Gastroesophageal sphincter (tissue), 4 donors: Measurements from ENCODE around the gene SPEM3. TPM values are rescaled to one million over a fixed set of nuclear protein-coding genes. Genes with fewer than 3 reads are reported as not detected.
A peak's percentile ranks its signal among the peaks of the same experiment; 100 is the strongest.

Experiments used
- ATAC-seq: fragments of 150-250 bp; one replicate; pipeline ENCODE4 v1.9.1; 2016; ENCODE audit warnings: mild to moderate bottlenecking, moderate library complexity
- H3K27ac ChIP-seq, 4 donors: fragments of 200-600 bp; sonication (generic) in 3 of 4; 1 replicate in 3 of 4; 2 replicates in 1 of 4; pipeline ENCODE4 v1.5.1; 2016 to 2019
- H3K27me3 ChIP-seq: fragments of 200-600 bp; sonication (generic); one replicate; pipeline ENCODE4 v1.5.1; 2019
- H3K36me3 ChIP-seq, 2 donors: fragments of 200-600 bp; sonication (generic); one replicate each; pipeline ENCODE4 v1.5.1; 2019; ENCODE audit warnings: control low read depth in 1 of 2
- H3K4me1 ChIP-seq, 3 donors: fragments of 200-600 bp; sonication (generic); 1 replicate in 2 of 3; 2 replicates in 1 of 3; pipeline ENCODE4 v1.5.1; 2016 to 2019; ENCODE audit warnings: control low read depth in 2 of 3
- H3K4me3 ChIP-seq, 2 donors: fragments of 200-600 bp; sonication (generic); one replicate each; pipeline ENCODE4 v1.5.1; 2019; ENCODE audit warnings: mild to moderate bottlenecking in 1 of 2, moderate library complexity in 1 of 2
- H3K9me3 ChIP-seq, 3 donors: fragments of 200-600 bp; sonication (generic); one replicate each; pipeline ENCODE4 v1.5.1; 2017 to 2019; ENCODE audit warnings: control low read depth in 2 of 3
- CTCF ChIP-seq, 4 experiments: fragments of 200-600 bp in 2 of 4; fragments of 450-650 bp in 2 of 4; sonication (generic) in 1 of 4; IDR thresholded peaks; one replicate each; pipeline ENCODE4 v1.5.1; 2017 to 2019; ENCODE audit warnings: antibody characterized with exemption in 4 of 4, mild to moderate bottlenecking in 2 of 4, moderate library complexity in 2 of 4
- EP300 ChIP-seq: sonication (generic); formaldehyde crosslinking; IDR thresholded peaks from one replicate; pipeline ENCODE4 v1.6.1; 2017; ENCODE audit warnings: antibody characterized with exemption, mild to moderate bottlenecking
- POLR2A ChIP-seq, 2 donors: fragments of 450-650 bp; IDR thresholded peaks; one replicate each; pipeline ENCODE4 v1.6.1; 2017; ENCODE audit warnings: antibody characterized with exemption in 2 of 2, mild to moderate bottlenecking in 2 of 2, moderate library complexity in 1 of 2
- POLR2AphosphoS5 ChIP-seq: sonication (generic); formaldehyde crosslinking; IDR thresholded peaks from one replicate; pipeline ENCODE4 v1.6.1; 2017; ENCODE audit warnings: antibody characterized with exemption
- WGBS, 2 donors: methylation state at CpG; one replicate each; pipeline ENCODE4 v1.1.5; 2018; ENCODE audit warnings: low coverage in 1 of 2; 5-methylcytosine and 5-hydroxymethylcytosine counted together
- total RNA-seq, 4 donors: library from RNA; depleted of rRNA; stranded (reverse); fragments of >200 nt; gene quantifications; one replicate each; pipeline ENCODE4 v1.1.0, GENCODE V29; 2016

SPEM3 gene
- total RNA-seq, 4 donors from 2014 or later: 0.08 TPM; not detected in 3

GRCh38 chr17:7475764-7476422 is 47.2 kb downstream of the SPEM3 start:
- peak; percentile 68 for ATAC-seq
- Histone ChIP-seq H3K27ac (peak overlapping the region; percentile 39 to 100 (median 100)), H3K4me3 (no peak overlapping the region), H3K36me3 (no peaks in the 10 kb centered on the region), H3K27me3 (no peaks in the 10 kb centered on the region), H3K4me1 (peaks cover 4 to 89% (median 36%) of the 10 kb centered on the region in 3 donors), H3K9me3 (no peaks in the 10 kb centered on the region)
- 15 to 40% methylated on average over 5 to 15 of the region's 15 CpGs for WGBS, 2 donors
- TF ChIP-seq POLR2AphosphoS5 (peak; percentile 61), EP300 (no peak)

- Histone ChIP-seq H3K27ac (peak overlapping the region; percentile 39 to 100 (median 100)), H3K27me3 (no peaks in the 10 kb centered on the region), H3K9me3 (no peaks in the 10 kb centered on the region), H3K4me1 (peaks cover 4 to 87% (median 36%) of the 10 kb centered on the region in 3 donors), H3K36me3 (no peaks in the 10 kb centered on the region), H3K4me3 (peak overlapping the region in 1 of 2 donors; percentile 100)
- TF ChIP-seq CTCF (IDR thresholded peaks at IDR 0.05): no peak
- TF ChIP-seq POLR2AphosphoS5: no peak
- TF ChIP-seq POLR2A (IDR thresholded peaks at IDR 0.05): no peak
- TF ChIP-seq EP300: no peak
- WGBS, 2 donors: 16 to 25% methylated on average over 2 to 3 of the region's 3 CpGs
- no peak for ATAC-seq
These were observed 47.8 kb downstream of the SPEM3 start for GRCh38 chr17:7476494-7476893.

GRCh38 chr17:7476951-7477350 is 48.3 kb downstream of the SPEM3 start:
- Histone ChIP-seq H3K27me3 (no peaks in the 10 kb centered on the region), H3K36me3 (no peaks in the 10 kb centered on the region), H3K4me1 (peaks cover 4 to 87% (median 36%) of the 10 kb centered on the region in 3 donors), H3K9me3 (no peaks in the 10 kb centered on the region), H3K4me3 (peak overlapping the region; percentile 96 to 100), H3K27ac (peak overlapping the region; percentile 99 to 100 (median 100))
- TF ChIP-seq CTCF (IDR thresholded peaks at IDR 0.05): no peak
- TF ChIP-seq POLR2A (IDR thresholded peaks at IDR 0.05): no peak
- TF ChIP-seq POLR2AphosphoS5: no peak
- TF ChIP-seq EP300: no peak
- ATAC-seq: no peak
- WGBS, 2 donors: no CpG with 5 or more reads among the region's 5 CpGs

GRCh38 chr17:7477392-7478275 is 49.0 kb downstream of the SPEM3 start:
- WGBS, 2 donors: 8 to 13% methylated on average over 11 to 20 of the region's 26 CpGs
- Histone ChIP-seq H3K36me3 (no peaks in the 10 kb centered on the region), H3K9me3 (no peaks in the 10 kb centered on the region), H3K27ac (peak overlapping the region; percentile 99 to 100 (median 100)), H3K4me3 (peak overlapping the region; percentile 96 to 100), H3K27me3 (no peaks in the 10 kb centered on the region), H3K4me1 (peaks cover 4 to 87% (median 37%) of the 10 kb centered on the region in 3 donors)
- TF ChIP-seq CTCF (IDR thresholded peaks at IDR 0.05): no peak
- TF ChIP-seq POLR2A (IDR thresholded peaks at IDR 0.05): peak; percentile 21 to 32
- TF ChIP-seq EP300: no peak
- peak; percentile 30 for TF ChIP-seq POLR2AphosphoS5
- peak; percentile 34 for ATAC-seq
